HG03196 (cell line): ENCODE measurements around the gene KRT17.
"Not testable (repeated sequence)": the region's sequence is repeated elsewhere in the genome, so short reads cannot be mapped to it uniquely, and the experiment has no call there.

Experiments
- ATAC-seq: cut with Tn5 transposase; IDR thresholded peaks from one replicate; pipeline ENCODE4 v1.9.1; 2021; ENCODE audit not compliant: unreplicated experiment

KRT17 gene

GRCh38 chr17:41579484-41580243, 44.7 kb downstream of the KRT17 start:
- no peak for ATAC-seq

GRCh38 chr17:41578971-41579370, 45.4 kb downstream of the KRT17 start:
- no peak for ATAC-seq

GRCh38 chr17:41578538-41578937, 45.8 kb downstream of the KRT17 start:
- ATAC-seq = no peak

- not testable (repeated sequence) for ATAC-seq
Measured at GRCh38 chr17:41576740-41577139, 47.6 kb downstream of the KRT17 start.

DNA sequence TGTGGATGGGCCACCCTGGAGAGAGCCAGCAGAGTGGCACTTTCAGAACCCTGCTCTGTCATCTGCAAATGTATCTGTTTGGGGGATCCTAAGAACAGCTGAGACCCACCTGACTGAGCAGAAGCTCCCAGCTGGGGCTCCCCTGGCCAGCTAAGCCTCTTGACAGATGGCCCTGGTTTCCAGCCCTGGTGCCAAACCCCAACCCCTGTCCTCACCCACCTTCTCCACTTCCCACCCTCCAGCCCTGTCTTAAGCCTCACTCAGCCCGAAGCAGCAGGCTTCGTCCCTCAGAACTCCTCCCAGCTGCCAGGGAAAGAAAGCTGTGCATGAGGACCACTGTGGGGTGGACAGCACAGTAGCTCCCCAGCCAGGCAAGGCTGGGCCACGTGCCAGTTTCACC, 49.0 kb downstream of the KRT17 start:
- ATAC-seq = no peak

DNA sequence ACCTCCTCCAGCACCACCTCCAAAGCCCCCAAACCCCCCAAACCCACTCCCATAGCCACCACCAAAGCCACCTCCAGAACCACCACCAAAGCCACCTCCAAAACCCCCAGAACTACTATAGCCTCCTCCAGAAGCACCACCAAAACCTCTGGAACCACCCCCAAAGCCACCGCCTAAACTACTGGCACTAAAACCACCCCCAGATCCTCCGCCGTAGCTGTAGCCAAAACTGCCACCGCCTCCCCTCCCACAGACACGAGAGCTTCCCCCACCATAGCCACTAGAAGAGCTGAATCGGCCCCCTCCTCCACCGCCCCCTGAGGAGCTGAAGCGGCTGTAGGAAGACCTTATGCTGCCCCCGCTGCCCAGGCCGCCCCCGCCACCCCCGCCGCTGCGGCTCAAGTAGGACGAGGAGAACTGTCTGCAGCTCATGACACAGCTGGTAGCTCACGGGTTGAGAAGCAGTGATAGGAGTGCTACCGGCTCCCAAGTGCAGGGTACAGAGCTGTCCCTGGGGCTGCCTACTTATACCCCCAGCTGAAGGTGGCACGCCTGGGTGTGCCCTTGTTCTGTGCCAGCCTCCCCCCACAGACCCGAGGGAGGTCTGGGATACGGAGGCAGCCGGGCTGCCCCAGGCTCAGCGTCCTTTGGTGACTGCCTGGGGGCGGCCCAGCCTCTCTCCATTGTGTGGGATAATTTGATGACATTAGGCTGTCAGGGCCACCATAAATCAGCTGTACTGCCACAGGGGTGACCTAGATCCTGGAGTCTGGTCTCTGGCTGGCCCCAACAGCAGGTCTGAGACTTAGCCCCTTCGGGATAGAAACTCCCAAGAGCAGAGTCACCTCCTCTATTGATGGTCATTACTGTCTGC, 52.6 kb downstream of the KRT17 start, which contains the start of gene KRT9:
TSS of gene KRT9 (minus strand) at position 499 of the 874 bp plus-strand sequence. CDS start at position 432, 67 bp downstream.
- ATAC-seq = no peak
